ENCODE measurements around the gene AFAP1. TPM values are rescaled to one million over a fixed set of nuclear protein-coding genes. Genes with fewer than 3 reads are reported as not detected.

Gene AFAP1
- total RNA-seq, 1 experiment from 2014 or later = 94.7 TPM

DNA sequence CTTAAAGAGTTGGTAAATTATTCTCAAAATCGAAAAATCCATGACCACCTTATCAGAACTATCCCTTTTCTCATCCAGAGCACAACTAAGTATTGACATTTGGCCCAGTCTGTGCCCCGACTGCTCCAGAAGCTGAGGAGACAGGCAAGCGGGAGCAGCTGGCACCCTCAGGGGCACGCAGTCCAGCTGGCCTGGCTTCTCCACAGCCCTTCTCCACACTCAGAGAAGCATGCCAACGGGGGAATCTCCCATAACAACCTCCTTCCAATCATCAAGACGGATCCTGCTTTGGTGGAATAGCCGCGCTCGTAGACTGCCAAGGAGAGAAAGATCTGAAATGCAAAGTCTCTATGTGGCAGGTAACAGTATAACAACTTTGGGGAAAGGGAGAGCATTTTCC is 85.4 kb downstream of the AFAP1 start:
- no peaks in the 10 kb centered on the region for H3K9me3 ChIP-seq (ENCODE audit: control insufficient read depth, insufficient read depth, low read depth, low read length)
- in situ Hi-C loops (cut with HindIII; ENCODE audit: low pct_unique_long_range_greater_than_20kb, low sequenced_read_pairs) (no loop called here), intact Hi-C loops (cut with micrococcal nuclease; ENCODE audit: unreplicated experiment) (no loop called here)
- no peak overlapping the region for H3K4me3 ChIP-seq (ENCODE audit: low read depth in 2 of 2, low read length in 2 of 2)
- DNase-seq (ENCODE audit: low read depth, low spot score) (no peak), ATAC-seq (no peak)
- H3K27ac ChIP-seq (ENCODE audit: low read length) = no peak overlapping the region
- ChIA-PET CTCF (interaction anchor here (0.9 kb wide), 1 partner anchor 10 kb away, joined by 5 read pairs; no protein-coding TSS in a partner anchor), POLR2A (no interaction called here)
- TF ChIP-seq, protein P1, sequence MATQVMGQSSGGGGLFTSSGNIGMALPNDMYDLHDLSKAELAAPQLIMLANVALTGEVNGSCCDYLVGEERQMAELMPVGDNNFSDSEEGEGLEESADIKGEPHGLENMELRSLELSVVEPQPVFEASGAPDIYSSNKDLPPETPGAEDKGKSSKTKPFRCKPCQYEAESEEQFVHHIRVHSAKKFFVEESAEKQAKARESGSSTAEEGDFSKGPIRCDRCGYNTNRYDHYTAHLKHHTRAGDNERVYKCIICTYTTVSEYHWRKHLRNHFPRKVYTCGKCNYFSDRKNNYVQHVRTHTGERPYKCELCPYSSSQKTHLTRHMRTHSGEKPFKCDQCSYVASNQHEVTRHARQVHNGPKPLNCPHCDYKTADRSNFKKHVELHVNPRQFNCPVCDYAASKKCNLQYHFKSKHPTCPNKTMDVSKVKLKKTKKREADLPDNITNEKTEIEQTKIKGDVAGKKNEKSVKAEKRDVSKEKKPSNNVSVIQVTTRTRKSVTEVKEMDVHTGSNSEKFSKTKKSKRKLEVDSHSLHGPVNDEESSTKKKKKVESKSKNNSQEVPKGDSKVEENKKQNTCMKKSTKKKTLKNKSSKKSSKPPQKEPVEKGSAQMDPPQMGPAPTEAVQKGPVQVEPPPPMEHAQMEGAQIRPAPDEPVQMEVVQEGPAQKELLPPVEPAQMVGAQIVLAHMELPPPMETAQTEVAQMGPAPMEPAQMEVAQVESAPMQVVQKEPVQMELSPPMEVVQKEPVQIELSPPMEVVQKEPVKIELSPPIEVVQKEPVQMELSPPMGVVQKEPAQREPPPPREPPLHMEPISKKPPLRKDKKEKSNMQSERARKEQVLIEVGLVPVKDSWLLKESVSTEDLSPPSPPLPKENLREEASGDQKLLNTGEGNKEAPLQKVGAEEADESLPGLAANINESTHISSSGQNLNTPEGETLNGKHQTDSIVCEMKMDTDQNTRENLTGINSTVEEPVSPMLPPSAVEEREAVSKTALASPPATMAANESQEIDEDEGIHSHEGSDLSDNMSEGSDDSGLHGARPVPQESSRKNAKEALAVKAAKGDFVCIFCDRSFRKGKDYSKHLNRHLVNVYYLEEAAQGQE (IDR thresholded peaks at IDR 0.05; ENCODE audit: insufficient read depth in 1 of 2, low read depth in 2 of 2, low read length in 1 of 2) = no peak
- no peak for TF ChIP-seq SIN3A (IDR thresholded peaks at IDR 0.05; ENCODE audit: borderline replicate concordance, insufficient read depth, low read depth, low read length)
- no peak for TF ChIP-seq TCF7L2 (IDR thresholded peaks at IDR 0.05; ENCODE audit: low read depth, low read length)
- TF ChIP-seq, protein P2, sequence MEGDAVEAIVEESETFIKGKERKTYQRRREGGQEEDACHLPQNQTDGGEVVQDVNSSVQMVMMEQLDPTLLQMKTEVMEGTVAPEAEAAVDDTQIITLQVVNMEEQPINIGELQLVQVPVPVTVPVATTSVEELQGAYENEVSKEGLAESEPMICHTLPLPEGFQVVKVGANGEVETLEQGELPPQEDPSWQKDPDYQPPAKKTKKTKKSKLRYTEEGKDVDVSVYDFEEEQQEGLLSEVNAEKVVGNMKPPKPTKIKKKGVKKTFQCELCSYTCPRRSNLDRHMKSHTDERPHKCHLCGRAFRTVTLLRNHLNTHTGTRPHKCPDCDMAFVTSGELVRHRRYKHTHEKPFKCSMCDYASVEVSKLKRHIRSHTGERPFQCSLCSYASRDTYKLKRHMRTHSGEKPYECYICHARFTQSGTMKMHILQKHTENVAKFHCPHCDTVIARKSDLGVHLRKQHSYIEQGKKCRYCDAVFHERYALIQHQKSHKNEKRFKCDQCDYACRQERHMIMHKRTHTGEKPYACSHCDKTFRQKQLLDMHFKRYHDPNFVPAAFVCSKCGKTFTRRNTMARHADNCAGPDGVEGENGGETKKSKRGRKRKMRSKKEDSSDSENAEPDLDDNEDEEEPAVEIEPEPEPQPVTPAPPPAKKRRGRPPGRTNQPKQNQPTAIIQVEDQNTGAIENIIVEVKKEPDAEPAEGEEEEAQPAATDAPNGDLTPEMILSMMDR (IDR thresholded peaks at IDR 0.05) = no peak
- TF ChIP-seq POLR2AphosphoS5 (IDR thresholded peaks at IDR 0.05; ENCODE audit: low read depth, low read length) = no peak
- H3K36me3 ChIP-seq (ENCODE audit: control insufficient read depth, insufficient read depth, low read length) = peaks cover 23% of the 10 kb centered on the region
- H3K27me3 ChIP-seq (ENCODE audit: control insufficient read depth, insufficient read depth, low read length) = no peaks in the 10 kb centered on the region
- BruUV-seq (replicated peaks) = no TSS peak
- H3K4me1 ChIP-seq (ENCODE audit: control insufficient read depth, insufficient read depth, low read length) = peaks cover 12% of the 10 kb centered on the region

DNA sequence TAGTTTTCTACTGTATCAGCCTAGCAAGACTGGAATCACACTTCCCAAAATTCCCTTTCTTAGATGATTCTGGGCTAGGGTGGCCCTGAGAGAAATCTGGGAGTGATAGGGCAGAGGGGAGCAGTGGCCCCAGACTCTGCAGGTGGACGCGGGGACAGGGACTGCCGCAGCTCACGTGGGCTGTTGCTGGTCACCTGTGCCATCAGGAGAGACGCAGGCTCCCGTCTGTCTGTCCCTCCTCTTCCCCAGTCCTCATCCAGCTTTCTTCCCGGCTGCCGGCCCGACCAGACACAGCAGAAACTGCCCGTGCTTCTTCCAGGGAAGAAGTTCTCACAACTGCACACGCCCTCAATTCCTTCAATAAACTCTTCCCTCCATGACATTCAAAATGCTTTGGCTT is 86.4 kb downstream of the AFAP1 start:
- DNase-seq (ENCODE audit: low read depth, low spot score) (no peak), ATAC-seq (no peak)
- intact Hi-C loops (cut with micrococcal nuclease; ENCODE audit: unreplicated experiment) (no loop called here), in situ Hi-C loops (cut with HindIII; ENCODE audit: low pct_unique_long_range_greater_than_20kb, low sequenced_read_pairs) (no loop called here)
- no peaks in the 10 kb centered on the region for H3K9me3 ChIP-seq (ENCODE audit: control insufficient read depth, insufficient read depth, low read depth, low read length)
- H3K27ac ChIP-seq (ENCODE audit: low read length) = no peak overlapping the region
- H3K27me3 ChIP-seq (ENCODE audit: control insufficient read depth, insufficient read depth, low read length) = no peaks in the 10 kb centered on the region
- no peak overlapping the region for H3K4me3 ChIP-seq (ENCODE audit: low read depth in 2 of 2, low read length in 2 of 2)
- ChIA-PET POLR2A (no interaction called here), CTCF (no interaction called here)
- peaks cover 11% of the 10 kb centered on the region for H3K4me1 ChIP-seq (ENCODE audit: control insufficient read depth, insufficient read depth, low read length)
- TF ChIP-seq, protein P2 (IDR thresholded peaks at IDR 0.05) = no peak
- TF ChIP-seq SIN3A (IDR thresholded peaks at IDR 0.05; ENCODE audit: borderline replicate concordance, insufficient read depth, low read depth, low read length) (no peak), POLR2AphosphoS5 (IDR thresholded peaks at IDR 0.05; ENCODE audit: low read depth, low read length) (no peak), TCF7L2 (IDR thresholded peaks at IDR 0.05; ENCODE audit: low read depth, low read length) (no peak)
- TF ChIP-seq, protein P1 (IDR thresholded peaks at IDR 0.05; ENCODE audit: insufficient read depth in 1 of 2, low read depth in 2 of 2, low read length in 1 of 2) = no peak
- BruUV-seq (replicated peaks) = no TSS peak
- H3K36me3 ChIP-seq (ENCODE audit: control insufficient read depth, insufficient read depth, low read length) = peaks cover 22% of the 10 kb centered on the region
